ENCODE measurements around the gene BARX2. TPM values are rescaled to one million over a fixed set of nuclear protein-coding genes. Genes with fewer than 3 reads are reported as not detected.

The BARX2 gene
- total and polyA plus RNA-seq, 8 donors, result 1.1 to 27.7 (median 2.3) TPM; not detected in 1

GRCh38 chr11:129426776-129427175 lies 51.1 kb downstream of the BARX2 start:
- no peak for DNase-seq
- WGBS, 5 donors, result 34 to 64% (median 43%) methylated on average over 3 of the region's 3 CpGs
- TF ChIP-seq CTCF (IDR thresholded peaks at IDR 0.05) (no peak), EP300 (IDR thresholded peaks at IDR 0.05) (no peak), POLR2A (IDR thresholded peaks at IDR 0.05) (no peak), POLR2AphosphoS5 (IDR thresholded peaks at IDR 0.05) (no peak)
- H3K4me3 ChIP-seq, result no peak overlapping the region
- intact Hi-C loops (cut with DNase I; ENCODE audit: low total_unique reads), result no loop called here
- peaks cover 0 to 10% (median 4%) of the 10 kb centered on the region in 4 donors for H3K9me3 ChIP-seq
- H3K4me1 ChIP-seq, result peaks cover 0 to 15% (median 9%) of the 10 kb centered on the region in 4 donors
- peak overlapping the region in 3 of 5 donors; percentile 20 to 57 (median 48) for H3K27ac ChIP-seq
- H3K36me3 ChIP-seq, result no peaks in the 10 kb centered on the region
- no peaks in the 10 kb centered on the region for H3K27me3 ChIP-seq

- Histone ChIP-seq H3K27ac (peak overlapping the region in 3 of 5 donors; percentile 20 to 57 (median 48)), H3K4me3 (no peak overlapping the region), H3K4me1 (peaks cover 0 to 15% (median 9%) of the 10 kb centered on the region in 4 donors), H3K9me3 (peaks cover 0 to 10% (median 4%) of the 10 kb centered on the region in 4 donors), H3K36me3 (no peaks in the 10 kb centered on the region), H3K27me3 (no peaks in the 10 kb centered on the region)
- peak in 1 of 2 donors; percentile 65 for DNase-seq
- WGBS, 5 donors, result 27 to 57% (median 37%) methylated on average over 3 of the region's 3 CpGs
- intact Hi-C loops (cut with DNase I; ENCODE audit: low total_unique reads), result no loop called here
- TF ChIP-seq POLR2AphosphoS5 (IDR thresholded peaks at IDR 0.05) (no peak), CTCF (IDR thresholded peaks at IDR 0.05) (no peak), EP300 (IDR thresholded peaks at IDR 0.05) (no peak), POLR2A (IDR thresholded peaks at IDR 0.05) (no peak)
These were observed 51.7 kb downstream of the BARX2 start for GRCh38 chr11:129427376-129427775.

- H3K4me3 ChIP-seq, result no peak overlapping the region
- WGBS, 5 donors, result 40 to 52% (median 50%) methylated on average over 5 of the region's 5 CpGs
These were observed 52.3 kb downstream of the BARX2 start for GRCh38 chr11:129427816-129428406.

GRCh38 chr11:129428557-129428956 lies 52.9 kb downstream of the BARX2 start:
- 77 to 83% (median 78%) methylated on average over 9 of the region's 9 CpGs for WGBS, 5 donors
- H3K27me3 ChIP-seq, result no peaks in the 10 kb centered on the region
- peaks cover 0 to 15% (median 9%) of the 10 kb centered on the region in 4 donors for H3K4me1 ChIP-seq
- peaks cover 0 to 10% (median 4%) of the 10 kb centered on the region in 4 donors for H3K9me3 ChIP-seq
- no peak for DNase-seq
- H3K4me3 ChIP-seq, result no peak overlapping the region
- no peaks in the 10 kb centered on the region for H3K36me3 ChIP-seq
- H3K27ac ChIP-seq, result no peak overlapping the region
- TF ChIP-seq POLR2A (IDR thresholded peaks at IDR 0.05) (no peak), EP300 (IDR thresholded peaks at IDR 0.05) (no peak), CTCF (IDR thresholded peaks at IDR 0.05) (no peak), POLR2AphosphoS5 (IDR thresholded peaks at IDR 0.05) (no peak)
- intact Hi-C loops (cut with DNase I; ENCODE audit: low total_unique reads), result no loop called here

More at GRCh38 chr11:129427816-129428406, 52.3 kb downstream of the BARX2 start:
- Histone ChIP-seq H3K4me1 (peaks cover 0 to 15% (median 9%) of the 10 kb centered on the region in 4 donors), H3K27ac (peak overlapping the region in 2 of 5 donors; percentile 20 to 48), H3K9me3 (peaks cover 0 to 10% (median 4%) of the 10 kb centered on the region in 4 donors), H3K27me3 (no peaks in the 10 kb centered on the region), H3K36me3 (no peaks in the 10 kb centered on the region)
- DNase-seq, result no peak
- no peak for TF ChIP-seq EP300 (IDR thresholded peaks at IDR 0.05)
- no peak for TF ChIP-seq CTCF (IDR thresholded peaks at IDR 0.05)
- no peak for TF ChIP-seq POLR2AphosphoS5 (IDR thresholded peaks at IDR 0.05)
- TF ChIP-seq POLR2A (IDR thresholded peaks at IDR 0.05), result no peak
- intact Hi-C loops (cut with DNase I; ENCODE audit: low total_unique reads), result no loop called here

Measured in stomach (tissue), 9 donors.